Measurements from ENCODE around the gene CHN2.

The CHN2 gene

DNA sequence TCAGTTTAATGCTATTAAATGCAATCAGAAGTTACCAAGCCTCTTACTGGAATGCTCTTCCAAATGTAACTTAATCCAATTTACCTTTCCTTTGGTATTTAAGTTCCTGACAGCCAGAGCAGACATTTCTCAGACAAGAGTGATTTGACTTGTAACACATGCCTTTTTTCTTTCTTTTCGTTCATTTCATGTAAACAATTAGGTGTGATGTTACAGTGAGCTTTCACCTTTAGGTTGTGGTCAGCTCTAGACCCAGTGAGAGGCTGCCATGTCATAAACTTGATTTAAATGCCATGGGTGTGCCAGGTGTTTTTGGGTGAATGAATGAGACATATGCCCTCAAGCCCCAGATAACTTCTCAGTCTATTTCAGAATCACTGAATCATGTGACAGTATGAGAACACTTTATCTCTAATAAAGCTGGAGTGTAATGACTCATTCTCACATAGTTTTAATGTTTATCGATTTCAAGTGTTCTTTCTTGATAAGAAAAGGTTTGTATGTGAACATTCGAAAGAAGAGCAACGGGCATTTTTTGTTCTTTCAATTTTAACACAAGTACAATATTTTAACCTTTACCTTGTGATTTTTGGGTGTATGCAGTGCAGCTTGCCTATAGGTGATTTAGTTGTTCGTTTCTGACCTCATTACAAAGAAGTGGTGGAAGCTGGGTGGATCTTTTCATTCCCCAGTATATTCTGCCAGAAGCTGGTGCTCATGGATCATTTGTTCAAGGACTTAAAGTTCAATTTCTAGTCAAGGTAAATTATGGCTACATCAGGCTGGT lies 61.5 kb downstream of the CHN2 start:
- H3K9me3 ChIP-seq (ENCODE audit: insufficient read depth, low read length) = no peaks in the 10 kb centered on the region
- no peak overlapping the region for H3K4me3 ChIP-seq (ENCODE audit: insufficient read depth, low read length, poor library complexity, severe bottlenecking)
- no peak overlapping the region for H3K27ac ChIP-seq (ENCODE audit: low read depth, low read length)
- no peaks in the 10 kb centered on the region for H3K36me3 ChIP-seq (ENCODE audit: low read length)
- no peaks in the 10 kb centered on the region for H3K27me3 ChIP-seq (ENCODE audit: low read length)
- no peaks in the 10 kb centered on the region for H4K20me1 ChIP-seq (ENCODE audit: low read depth, low read length)
- H2AFZ ChIP-seq (ENCODE audit: low read depth, low read length, severe bottlenecking) = no peak overlapping the region
- no peak overlapping the region for H3K4me2 ChIP-seq (ENCODE audit: low read depth, low read length, poor library complexity, severe bottlenecking)
- H3K9me2 ChIP-seq (replicated peaks; ENCODE audit: insufficient read depth, low read length) = no peaks in the 10 kb centered on the region
- no peak overlapping the region for H3K9ac ChIP-seq (ENCODE audit: low read length)
- H3K79me2 ChIP-seq (ENCODE audit: insufficient read depth, low read length) = no peaks in the 10 kb centered on the region
- no peaks in the 10 kb centered on the region for H3F3A ChIP-seq (ENCODE audit: insufficient read depth)
- TF ChIP-seq, protein P1, sequence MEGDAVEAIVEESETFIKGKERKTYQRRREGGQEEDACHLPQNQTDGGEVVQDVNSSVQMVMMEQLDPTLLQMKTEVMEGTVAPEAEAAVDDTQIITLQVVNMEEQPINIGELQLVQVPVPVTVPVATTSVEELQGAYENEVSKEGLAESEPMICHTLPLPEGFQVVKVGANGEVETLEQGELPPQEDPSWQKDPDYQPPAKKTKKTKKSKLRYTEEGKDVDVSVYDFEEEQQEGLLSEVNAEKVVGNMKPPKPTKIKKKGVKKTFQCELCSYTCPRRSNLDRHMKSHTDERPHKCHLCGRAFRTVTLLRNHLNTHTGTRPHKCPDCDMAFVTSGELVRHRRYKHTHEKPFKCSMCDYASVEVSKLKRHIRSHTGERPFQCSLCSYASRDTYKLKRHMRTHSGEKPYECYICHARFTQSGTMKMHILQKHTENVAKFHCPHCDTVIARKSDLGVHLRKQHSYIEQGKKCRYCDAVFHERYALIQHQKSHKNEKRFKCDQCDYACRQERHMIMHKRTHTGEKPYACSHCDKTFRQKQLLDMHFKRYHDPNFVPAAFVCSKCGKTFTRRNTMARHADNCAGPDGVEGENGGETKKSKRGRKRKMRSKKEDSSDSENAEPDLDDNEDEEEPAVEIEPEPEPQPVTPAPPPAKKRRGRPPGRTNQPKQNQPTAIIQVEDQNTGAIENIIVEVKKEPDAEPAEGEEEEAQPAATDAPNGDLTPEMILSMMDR (IDR thresholded peaks at IDR 0.05; ENCODE audit: insufficient read depth, low read length, poor library complexity, severe bottlenecking) = no peak
- TF ChIP-seq EZH2phosphoT487 (conservative IDR thresholded peaks at IDR 0.05; ENCODE audit: low read length) = no peak

GRCh38 chr7:29256693-29257002 lies 62.1 kb downstream of the CHN2 start:
- no peak overlapping the region for H3K27ac ChIP-seq (ENCODE audit: low read depth, low read length)
- H2AFZ ChIP-seq (ENCODE audit: low read depth, low read length, severe bottlenecking) = no peak overlapping the region
- no peak overlapping the region for H3K4me2 ChIP-seq (ENCODE audit: low read depth, low read length, poor library complexity, severe bottlenecking)
- no peaks in the 10 kb centered on the region for H3K36me3 ChIP-seq (ENCODE audit: low read length)
- H3K9me3 ChIP-seq (ENCODE audit: insufficient read depth, low read length) = no peaks in the 10 kb centered on the region
- TF ChIP-seq EZH2phosphoT487 (conservative IDR thresholded peaks at IDR 0.05; ENCODE audit: low read length) = no peak
- TF ChIP-seq, protein P1 (IDR thresholded peaks at IDR 0.05; ENCODE audit: insufficient read depth, low read length, poor library complexity, severe bottlenecking) = no peak
- no peaks in the 10 kb centered on the region for H3K79me2 ChIP-seq (ENCODE audit: insufficient read depth, low read length)
- H3K27me3 ChIP-seq (ENCODE audit: low read length) = no peaks in the 10 kb centered on the region
- H3K4me3 ChIP-seq (ENCODE audit: insufficient read depth, low read length, poor library complexity, severe bottlenecking) = no peak overlapping the region
- H3K9ac ChIP-seq (ENCODE audit: low read length) = no peak overlapping the region
- no peaks in the 10 kb centered on the region for H3F3A ChIP-seq (ENCODE audit: insufficient read depth)
- H3K9me2 ChIP-seq (replicated peaks; ENCODE audit: insufficient read depth, low read length) = no peaks in the 10 kb centered on the region
- H4K20me1 ChIP-seq (ENCODE audit: low read depth, low read length) = no peaks in the 10 kb centered on the region

DNA sequence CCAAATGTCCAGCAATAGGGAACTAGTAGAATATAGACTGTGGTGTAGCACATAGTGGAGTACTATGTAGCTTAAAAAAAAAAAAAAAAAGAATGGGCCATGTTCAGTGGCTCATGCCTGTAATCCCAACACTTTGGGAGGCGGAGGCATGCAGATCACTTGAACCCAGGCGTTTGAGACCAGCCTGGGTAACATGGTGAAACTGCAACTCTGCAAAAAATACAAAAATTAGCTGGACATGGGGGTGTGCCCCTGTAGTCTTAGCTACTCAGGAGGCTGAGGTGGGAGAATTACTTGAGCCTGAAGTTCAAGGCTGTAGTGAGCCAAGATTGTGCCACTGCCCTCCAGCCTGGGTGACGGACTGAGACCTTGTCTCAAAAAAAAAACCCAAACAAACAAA lies 64.4 kb downstream of the CHN2 start:
- no peak for TF ChIP-seq EZH2phosphoT487 (conservative IDR thresholded peaks at IDR 0.05; ENCODE audit: low read length)
- TF ChIP-seq, protein P1 (IDR thresholded peaks at IDR 0.05; ENCODE audit: insufficient read depth, low read length, poor library complexity, severe bottlenecking) = no peak
- no peaks in the 10 kb centered on the region for H3K9me3 ChIP-seq (ENCODE audit: insufficient read depth, low read length)
- no peak overlapping the region for H3K4me3 ChIP-seq (ENCODE audit: insufficient read depth, low read length, poor library complexity, severe bottlenecking)
- H3K9ac ChIP-seq (ENCODE audit: low read length) = no peak overlapping the region
- H3K27ac ChIP-seq (ENCODE audit: low read depth, low read length) = no peak overlapping the region
- H3F3A ChIP-seq (ENCODE audit: insufficient read depth) = no peaks in the 10 kb centered on the region
- no peaks in the 10 kb centered on the region for H3K27me3 ChIP-seq (ENCODE audit: low read length)
- no peaks in the 10 kb centered on the region for H3K79me2 ChIP-seq (ENCODE audit: insufficient read depth, low read length)
- no peak overlapping the region for H3K4me2 ChIP-seq (ENCODE audit: low read depth, low read length, poor library complexity, severe bottlenecking)
- no peak overlapping the region for H2AFZ ChIP-seq (ENCODE audit: low read depth, low read length, severe bottlenecking)
- no peaks in the 10 kb centered on the region for H4K20me1 ChIP-seq (ENCODE audit: low read depth, low read length)
- H3K36me3 ChIP-seq (ENCODE audit: low read length) = no peaks in the 10 kb centered on the region
- H3K9me2 ChIP-seq (replicated peaks; ENCODE audit: insufficient read depth, low read length) = no peaks in the 10 kb centered on the region
